ENCODE data around the gene KCNQ1.

Gene KCNQ1

DNA sequence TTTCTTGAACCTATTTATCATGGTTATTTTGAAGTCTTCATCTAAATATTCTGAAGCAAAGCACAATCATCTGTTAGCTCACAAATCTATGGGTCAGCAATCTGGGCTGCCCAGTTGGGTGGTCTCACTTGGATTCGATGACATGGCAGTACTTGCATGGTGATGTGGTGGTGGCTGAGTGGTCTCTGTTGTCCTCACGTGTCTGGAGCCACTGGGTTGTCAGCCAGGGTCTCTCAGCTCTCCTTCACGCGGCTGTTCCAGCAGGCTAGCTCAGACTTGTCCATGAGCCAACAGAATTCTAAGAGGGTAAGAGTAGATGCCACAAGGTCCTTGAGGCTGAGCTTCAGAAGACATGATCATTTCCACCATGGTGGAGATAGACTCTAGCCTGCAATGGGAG, 321.4 kb downstream of the KCNQ1 start:
- DNase-seq (ENCODE audit: low read depth in 2 of 2) = no peak

DNA sequence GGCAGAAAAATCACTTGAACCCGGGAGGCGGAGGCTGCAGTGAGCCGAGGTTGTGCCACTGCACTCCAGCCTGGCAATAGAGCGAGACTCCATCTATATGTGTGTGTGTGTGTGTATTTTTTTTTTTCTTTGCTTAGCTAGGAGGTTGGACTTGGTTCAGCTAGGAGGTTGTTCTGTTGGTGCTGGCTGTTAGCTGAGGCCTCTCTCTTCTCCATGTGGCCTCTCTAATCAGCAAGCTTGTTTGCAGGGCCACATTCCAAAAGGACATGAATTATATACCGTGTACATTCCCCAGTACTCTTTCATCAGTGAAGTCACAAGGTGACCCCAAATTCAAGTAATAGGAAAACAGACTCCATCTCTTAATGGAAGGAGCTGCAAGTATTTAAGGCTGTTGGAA, 322.3 kb downstream of the KCNQ1 start:
- no peak for DNase-seq (ENCODE audit: low read depth in 2 of 2)

DNA sequence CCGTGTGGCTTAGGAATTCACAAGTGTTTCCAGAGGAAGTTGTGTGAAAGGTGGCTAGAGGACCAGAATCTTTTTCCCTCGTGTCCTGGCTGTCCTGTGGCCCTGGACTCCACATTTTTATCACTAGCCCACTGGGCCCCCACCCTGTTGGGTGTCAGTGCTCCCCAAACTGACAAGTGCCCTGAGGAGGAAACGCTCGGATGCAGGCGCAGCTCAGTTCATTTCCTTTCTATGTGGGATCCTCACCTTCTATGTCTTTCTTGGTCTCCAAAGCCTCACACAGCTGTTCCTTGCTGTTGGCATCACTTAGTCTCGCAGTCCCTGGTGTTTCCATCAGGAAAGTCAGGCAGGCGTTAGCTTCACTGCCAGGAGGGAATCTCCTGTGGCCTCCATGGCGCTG, 323.0 kb downstream of the KCNQ1 start:
- no peak for DNase-seq (ENCODE audit: low read depth in 2 of 2)

DNA sequence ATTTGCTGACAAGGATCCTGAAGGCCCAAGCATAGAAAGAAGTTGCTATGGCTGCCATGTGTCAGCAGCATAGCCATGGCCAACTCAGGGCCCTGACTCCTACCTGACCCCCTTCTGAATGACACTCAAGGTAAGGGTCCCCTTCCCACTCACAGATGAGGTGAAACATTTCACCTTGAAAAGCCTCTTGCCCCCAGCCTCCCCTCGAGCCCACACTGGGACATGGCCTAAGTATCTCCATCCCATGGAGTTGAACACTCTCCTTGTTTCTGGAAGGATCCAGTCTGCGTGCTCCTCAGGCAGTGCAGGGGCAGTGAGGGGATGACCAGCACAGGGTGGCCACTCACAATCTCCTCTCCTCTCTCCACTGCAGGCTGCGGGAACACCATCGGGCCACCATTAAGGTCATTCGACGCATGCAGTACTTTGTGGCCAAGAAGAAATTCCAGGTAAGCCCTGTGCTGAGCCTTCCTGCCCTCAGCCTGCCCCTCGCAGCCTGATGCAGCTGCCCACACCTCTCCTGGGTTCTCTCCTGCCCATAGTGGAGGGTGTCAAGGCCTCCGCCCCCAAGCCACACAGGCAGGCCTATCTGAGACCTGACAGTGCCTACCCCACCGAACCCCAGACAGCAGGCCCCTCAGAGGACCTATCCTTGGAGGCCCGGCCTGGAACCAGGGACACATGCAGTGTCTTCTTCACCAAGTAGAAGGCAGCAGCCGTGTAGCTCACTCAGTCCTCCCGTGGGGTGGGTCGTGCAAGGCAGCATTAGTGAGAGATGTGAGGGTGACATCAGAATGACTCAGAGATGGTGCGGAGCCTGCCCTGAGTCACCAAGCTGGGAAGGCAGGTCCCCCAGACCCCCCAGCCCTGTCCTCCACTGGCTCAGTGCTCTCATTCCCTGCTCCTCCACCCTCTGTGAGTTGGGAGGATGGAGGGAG, 323.9 kb downstream of the KCNQ1 start:
- DNase-seq (ENCODE audit: low read depth in 2 of 2) = no peak

DNA sequence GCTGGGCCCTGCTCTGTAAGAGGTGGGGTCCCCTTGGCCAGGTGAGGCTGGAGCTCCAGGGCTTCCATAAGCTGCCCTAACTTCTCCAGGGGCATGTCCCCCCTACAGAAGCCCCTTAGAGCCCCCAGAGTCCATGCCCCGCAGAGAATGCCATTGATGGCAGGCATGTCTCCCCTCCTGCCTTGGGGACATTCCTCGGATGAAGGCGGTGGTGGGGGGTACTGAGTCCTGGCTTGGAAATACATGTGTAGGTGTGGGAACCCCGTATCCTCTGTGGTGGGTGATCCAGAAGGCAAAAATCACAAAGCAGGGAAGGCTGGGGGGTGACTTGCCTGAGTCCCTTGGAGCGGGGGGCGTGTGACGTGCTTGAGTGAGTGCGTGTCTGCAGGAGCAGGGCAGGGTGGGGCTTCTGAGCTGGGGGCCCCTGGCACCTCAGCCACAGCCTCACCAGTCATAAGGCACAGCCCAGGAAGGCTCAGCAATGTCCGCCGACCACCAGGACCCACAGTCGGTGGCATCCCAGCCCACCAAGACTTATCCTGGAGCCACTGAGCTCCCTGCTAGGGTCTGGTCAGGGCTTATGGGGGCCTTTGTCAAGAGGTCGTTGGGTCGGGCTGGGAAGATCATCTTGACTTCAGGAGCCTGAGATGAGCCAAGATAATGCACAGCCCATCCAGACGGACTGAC, 324.7 kb downstream of the KCNQ1 start:
- no peak for DNase-seq (ENCODE audit: low read depth in 2 of 2)

DNA sequence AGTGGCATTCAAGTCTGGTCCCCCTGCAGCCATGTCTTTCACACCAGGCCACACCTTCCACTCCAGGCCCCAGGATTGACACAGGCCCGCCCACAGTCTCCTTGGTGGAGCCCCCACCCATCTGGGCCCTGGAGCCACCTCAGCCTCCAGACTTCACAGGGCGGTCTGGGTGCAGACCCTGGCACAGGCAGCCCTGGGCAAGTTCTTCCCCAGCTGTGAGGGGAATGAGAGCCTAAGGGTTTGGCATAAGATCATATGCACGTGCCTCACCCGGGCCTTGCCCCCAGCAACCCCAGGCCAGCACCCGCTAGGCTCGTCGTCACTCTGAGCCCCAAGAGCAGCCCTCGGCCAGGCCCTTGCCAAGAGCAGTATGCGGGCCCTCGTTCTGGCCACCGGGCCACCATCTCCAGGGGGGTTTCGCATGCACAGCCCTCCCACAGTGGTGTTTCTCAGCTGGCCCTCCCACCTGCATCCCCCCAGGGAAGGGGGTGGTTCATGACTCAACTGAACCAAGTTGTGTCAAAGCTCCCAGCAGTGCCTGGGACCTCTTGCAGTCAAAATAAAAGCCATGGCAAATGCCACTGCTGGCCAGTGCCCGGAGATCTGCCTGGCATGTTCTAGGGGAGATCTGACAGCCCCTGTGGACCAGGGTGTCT, 325.4 kb downstream of the KCNQ1 start:
- no peak for DNase-seq (ENCODE audit: low read depth in 2 of 2)

DNA sequence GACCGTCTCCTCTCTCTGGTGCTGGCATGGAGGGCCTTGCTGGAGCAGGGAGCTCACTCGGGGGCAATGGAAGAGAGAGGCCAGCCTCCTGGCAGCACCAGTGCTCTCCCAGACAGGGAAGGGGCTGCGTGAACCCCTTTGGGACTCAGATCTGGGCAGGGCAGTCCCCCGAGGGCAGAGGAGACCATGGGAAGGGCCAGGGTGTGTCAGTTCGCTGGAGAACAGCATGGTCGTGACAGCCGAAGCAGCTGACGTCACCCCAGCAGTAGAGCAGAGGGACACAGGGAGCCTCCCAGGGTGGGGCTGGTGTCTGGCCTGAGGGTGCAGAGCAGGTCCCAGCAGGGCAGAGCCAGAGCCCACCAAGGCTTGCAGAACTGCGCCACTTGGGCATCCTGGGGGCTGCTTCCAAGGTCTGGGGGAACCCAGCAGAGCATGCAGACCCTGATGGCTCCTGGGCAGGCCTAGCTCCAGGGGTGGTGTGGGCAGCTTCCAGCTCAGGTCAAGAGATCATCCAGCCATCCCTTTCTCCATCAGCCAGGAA, 326.0 kb downstream of the KCNQ1 start:
- DNase-seq (ENCODE audit: low read depth in 2 of 2) = no peak

DNA sequence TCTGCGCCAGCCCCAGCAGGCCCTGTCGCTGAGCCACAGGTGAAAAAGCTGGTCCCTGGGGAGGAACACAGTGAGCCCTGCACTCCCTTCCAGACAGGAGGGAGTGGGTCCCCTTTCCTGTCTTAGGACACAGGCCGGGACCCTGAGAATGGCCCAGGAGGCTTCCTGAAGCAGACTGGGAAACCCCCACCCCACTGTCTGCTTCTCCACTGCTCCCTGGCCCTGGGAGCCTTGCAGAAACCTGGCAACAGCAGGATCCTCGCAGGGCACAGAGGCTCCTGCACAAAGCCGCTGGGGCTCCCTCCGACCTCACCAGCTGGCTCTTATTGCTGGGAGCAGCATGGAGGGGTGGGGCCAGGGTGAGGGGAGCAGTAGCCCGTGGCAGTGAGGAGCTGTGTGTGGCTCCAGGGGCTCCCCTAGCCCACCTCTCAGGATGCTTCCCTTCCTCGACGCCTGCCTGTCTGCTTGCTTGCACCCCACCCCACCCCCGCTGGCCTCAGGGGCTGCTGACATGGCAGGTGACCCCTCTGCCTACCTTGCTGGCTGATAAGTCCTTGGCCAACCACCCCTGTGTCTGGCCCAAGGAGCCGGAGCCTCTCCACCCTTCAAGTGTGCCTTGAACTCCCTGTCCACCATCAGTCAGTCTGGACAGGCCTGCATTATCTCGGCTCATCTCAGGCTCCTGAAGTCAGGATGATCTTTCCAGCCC, 327.1 kb downstream of the KCNQ1 start:
- no peak for DNase-seq (ENCODE audit: low read depth in 2 of 2)

DNA sequence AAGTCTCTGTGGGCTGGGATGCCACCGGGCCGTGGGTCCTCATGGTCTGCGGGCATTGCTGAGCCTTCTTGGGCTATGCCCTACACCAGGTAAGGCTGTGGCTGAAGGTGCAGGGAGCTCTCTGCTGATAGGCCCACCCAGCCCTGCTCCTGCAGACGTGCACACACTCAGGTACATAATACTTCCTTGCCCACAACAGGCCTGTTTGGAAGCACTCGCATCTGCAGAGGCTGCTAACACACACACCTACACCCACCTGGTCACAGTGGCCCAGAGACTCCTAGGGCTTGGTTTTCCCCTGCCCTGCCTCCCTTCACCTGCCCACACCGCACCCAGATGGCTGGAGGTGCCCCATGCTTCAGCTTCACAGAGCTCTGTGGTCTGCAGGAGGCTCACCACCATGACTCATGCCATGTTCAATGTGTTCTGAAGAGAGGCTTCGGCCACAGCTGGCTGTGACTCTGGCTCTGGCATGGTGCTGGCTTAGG, 327.8 kb downstream of the KCNQ1 start:
- no peak for DNase-seq (ENCODE audit: low read depth in 2 of 2)

DNA sequence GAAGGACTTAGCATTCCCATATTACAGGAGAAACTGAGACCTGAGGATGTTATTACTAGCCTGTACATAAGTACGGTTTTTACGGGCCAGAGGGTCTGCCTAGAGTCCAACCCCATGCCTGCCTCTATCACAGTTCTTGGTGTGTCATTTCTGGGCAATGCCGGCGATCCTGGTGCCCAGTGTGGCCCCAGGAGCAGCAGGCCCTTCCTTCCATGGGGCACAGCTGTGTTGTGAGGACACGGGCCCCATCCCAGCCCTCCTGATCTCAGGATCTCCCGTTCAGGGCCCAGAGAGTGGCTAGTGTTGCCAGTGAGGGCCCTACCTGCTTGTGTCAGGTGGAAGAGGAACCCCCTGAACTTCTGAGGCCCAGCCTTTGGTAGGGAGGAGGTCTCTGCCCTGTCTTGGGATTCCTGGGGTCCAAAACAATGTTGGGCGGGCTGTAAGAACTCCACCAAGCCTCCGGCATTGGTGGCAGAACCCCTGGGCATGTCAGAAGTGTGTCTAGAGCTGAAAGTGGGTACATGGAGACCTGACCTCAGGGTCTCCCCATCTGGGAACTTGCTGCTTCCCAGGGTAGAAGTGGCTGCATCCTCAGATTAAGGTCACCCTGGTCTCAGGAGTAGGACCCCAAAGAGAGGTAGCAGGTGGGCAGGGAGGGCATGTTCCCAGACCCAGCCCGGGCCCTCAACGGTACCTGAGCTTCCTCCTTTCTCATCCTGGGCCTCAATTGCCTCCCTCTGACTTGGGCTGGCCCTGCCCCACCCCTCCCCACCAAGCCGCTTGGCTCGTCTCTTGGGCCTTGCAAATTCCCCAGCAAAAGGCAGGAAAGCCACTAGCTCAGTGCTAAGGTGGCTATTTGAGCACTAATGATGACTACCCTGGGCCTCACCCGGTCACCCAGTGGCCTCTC, 329.6 kb downstream of the KCNQ1 start:
- no peak for DNase-seq (ENCODE audit: low read depth in 2 of 2)

DNA sequence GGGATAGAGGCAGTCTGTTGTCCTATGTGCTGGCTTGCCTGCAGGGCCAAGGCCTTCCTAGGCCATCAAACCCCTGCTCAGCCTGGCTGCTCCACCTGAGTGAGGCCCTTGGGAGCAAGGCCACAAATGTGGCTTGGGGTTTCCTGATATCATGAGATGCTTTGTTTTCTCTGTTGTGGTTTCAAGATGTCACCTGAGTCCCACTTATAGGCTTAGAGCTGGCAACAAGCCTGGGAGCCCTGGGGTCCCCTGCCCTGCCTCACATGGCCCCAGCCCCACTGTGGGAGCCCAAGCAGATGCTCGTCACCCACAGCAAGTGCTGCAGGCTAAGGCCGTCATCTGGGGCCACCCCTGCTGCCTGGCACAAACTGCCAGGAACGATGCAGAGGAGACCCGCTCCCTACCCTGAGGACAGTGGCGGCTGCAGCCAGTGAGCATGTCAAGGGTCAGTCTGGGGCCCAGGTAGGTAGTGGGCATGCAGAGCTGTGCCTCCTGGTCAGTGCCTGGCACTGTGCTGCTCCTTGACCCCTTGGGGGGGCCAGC, 330.3 kb downstream of the KCNQ1 start:
- no peak for DNase-seq (ENCODE audit: low read depth in 2 of 2)

DNA sequence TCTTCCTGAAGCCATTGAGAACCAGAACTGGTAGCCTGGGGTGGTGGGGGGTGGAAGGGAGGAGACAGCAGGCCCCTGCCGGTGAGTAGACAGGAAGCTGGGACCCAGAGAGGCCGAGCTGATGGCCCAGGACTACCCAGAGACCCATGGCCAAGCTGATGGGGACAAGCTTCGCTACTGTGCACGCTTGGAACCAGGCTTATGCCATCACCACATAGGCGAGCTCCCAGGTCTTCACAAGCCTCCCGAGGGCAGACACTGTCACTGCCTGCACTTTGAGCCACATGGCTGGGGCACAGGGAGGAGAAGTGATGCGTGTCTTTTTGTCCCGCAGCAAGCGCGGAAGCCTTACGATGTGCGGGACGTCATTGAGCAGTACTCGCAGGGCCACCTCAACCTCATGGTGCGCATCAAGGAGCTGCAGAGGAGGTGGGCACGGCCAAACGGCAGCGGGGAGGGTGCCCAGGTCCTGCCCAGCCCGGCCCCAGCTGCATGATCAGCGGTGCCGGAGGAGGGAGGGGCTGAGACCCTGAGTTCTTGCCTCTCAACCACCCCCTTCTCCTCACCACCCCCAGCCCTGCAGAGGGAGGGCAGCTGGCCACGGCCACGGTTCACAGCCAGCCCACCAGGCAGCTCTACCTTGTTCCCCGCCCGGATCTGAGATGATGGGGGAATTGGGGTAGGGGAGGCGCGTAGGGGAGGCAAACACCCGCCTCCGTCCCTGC, 331.0 kb downstream of the KCNQ1 start:
- DNase-seq (ENCODE audit: low read depth in 2 of 2) = no peak

DNA sequence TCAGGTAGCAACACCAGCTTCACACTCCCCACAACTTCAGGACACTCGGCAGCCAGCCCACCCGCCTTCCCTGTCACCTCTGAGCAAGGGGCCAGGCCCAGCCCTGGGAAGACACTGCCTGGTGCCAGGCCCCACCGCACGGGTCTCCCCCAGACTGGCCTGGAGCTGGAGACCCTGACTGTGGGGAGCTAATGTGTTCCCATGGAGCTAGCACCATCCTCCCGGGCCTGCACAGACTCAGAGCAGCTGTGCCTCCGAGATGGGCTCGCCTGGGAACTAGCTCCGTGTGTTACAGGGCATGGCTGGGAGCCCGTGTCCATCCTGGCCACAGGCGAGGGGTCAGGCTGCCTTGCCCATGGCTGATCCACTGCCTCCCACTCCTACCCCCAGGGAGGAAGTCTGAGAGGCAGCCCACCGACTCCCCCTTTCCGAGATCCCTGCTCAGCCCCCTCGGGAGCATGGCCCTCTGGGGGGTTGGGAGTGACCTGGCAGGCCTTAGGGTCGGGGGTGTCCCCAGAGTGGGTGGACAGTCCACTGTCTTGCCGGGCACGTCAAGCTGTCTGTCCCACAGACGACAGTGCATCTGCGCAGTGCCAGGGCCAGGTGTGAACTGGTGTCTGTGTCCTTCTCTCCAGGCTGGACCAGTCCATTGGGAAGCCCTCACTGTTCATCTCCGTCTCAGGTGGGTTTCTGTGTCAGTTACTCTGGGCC, 331.7 kb downstream of the KCNQ1 start:
- DNase-seq (ENCODE audit: low read depth in 2 of 2) = no peak

DNA sequence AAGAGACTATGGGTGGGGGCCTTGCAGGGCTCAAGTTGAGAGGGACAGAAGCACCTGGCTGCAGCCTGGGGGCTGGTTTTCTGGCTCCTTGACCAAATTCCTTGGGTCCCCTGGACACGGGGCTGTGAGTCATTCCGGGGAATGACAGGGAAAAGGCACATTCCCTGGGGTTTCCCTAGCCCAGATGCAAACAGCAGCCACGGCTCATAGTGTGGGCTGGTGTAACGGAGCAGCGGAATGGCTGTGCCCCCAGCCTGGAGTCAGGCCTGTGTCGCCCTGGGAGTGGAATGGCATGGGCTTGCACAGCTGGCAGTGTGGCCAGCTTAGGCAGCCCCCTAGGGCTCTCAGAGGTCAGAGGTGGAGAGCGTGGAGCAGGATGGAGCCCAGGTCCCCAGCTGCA, 332.6 kb downstream of the KCNQ1 start:
- DNase-seq (ENCODE audit: low read depth in 2 of 2) = no peak

DNA sequence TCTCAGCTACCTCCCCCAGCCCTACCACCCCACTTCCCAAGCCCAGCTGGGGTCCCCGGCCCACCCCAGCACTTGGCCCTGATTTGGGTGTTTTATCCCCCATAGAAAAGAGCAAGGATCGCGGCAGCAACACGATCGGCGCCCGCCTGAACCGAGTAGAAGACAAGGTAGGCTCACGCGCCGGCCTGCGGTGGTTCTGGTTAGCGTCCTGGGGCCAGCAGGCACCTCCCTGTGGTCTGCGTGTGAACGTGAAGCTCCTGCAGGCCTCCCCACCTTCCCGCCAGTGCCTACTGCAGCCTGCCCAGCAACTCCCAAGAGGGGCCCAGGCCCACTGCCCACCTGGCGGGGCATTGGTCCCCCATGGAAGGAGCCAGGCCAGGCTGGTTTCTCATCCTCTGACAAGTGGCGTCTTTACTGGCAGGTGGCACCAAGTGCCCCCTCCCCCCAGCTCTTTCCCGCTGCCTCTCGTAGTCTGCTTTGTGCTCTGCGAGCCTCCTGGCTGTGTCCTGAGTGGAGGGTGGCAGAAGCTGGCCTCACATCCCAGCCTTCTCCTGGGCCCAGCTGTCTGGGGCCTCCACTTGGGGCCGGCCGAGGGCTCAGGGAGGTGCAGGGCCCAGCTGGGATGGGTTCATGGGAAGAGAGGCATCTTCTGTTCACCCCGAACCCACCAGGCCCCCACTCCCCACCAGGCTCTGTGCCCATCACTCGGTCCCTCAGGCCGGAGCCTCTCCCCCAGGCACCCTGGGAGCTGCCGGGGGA, 333.2 kb downstream of the KCNQ1 start:
- no peak for DNase-seq (ENCODE audit: low read depth in 2 of 2)

DNA sequence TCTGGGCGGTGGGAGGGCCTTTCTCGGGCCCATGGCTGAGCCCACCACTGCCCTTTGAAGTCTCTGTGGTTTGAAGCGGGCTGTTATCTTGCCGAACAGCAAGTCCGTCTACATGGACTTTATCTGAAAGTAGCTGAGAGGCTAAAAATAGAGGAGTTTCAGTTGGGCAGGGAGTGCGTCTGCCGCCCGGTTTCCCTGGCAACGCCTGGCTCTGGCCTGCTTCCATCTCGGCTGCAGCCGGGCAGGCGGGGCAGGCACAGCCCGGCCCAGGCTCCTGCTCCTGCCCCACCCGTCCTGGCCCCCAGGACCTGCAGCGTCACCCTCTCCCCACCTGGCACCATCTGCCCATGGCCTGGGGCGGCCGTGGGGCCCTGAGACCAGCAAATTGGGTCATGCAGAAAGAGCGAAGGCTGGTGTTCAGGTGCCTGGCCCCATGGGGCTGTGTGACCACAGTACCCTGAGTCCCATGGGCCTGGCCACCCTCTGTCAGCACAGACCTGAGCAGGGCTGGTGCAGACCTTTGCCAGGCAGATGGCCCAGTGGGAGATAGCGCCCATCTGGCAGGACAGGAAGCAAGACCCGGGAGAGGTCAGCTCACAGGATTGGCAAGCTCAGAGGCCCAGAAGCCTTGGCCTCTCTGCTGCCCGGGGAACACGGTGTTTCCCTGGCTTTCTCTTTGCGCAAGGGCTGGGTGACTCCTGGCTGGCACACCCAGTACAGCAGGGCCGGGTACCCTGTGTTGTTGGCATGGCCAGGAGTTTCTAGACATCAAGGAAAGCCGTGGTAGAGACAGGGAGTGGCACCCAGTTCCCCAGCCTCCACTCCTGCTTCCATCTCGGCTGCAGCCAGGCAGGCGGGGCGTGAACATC, 334.1 kb downstream of the KCNQ1 start:
- no peak for DNase-seq (ENCODE audit: low read depth in 2 of 2)

DNA sequence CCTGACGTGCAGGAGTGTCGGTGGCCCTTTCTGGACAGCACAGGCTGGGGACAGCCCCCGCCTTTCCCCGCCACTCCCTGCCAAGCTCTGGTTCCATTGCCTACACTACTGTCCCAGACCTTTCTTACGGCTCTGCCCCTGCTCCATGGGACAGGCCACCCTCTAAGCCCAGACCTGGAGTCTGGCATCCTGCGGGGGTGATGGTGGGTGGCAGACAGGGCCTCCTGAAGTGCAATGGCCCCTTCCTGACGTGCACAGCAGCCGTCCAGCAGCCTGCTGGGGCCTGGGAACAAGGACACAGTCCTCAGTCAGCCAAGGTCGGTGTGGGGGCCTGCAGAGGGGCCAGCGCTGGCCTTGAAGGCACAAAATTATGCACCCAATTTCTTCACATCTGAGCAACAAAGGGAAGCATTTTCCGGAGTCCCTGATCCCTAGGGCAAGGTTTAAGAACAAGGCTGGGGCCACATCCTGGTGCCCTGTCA, 334.7 kb downstream of the KCNQ1 start:
- no peak for DNase-seq (ENCODE audit: low read depth in 2 of 2)

All from stimulated activated CD8-positive, alpha-beta memory T cell treated with anti-CD3 and anti-CD28 coated beads, Interleukin-15, amount 100 ng/mL, for 4 hours (primary cell).